PC-9 (cell line): ENCODE data around the gene AKAP13. TPM values are rescaled to one million over a fixed set of nuclear protein-coding genes. Genes with fewer than 3 reads are reported as not detected.
"Not testable (repeated sequence)": the region's sequence is repeated elsewhere in the genome, so short reads cannot be mapped to it uniquely, and the experiment has no call there.

ENCODE experiments used
- BruUV-seq: library from RNA; stranded (reverse); fragments of 400-500 nt; replicated peaks from 2 replicates; lab custom pipeline; 2021; lab: Mats Ljungman, UMichigan
- CTCF ChIA-PET: fragments of 300-600 bp; sonication (Branson Sonifier 250); formaldehyde crosslinking; loops from one replicate; lab custom pipeline; 2022; ENCODE audit warnings: antibody characterized with exemption; lab: Charles Lee
- POLR2A ChIA-PET: fragments of 300-600 bp; sonication (Branson Sonifier 250); formaldehyde crosslinking; loops from one replicate; lab custom pipeline; 2022; ENCODE audit warnings: antibody characterized with exemption; ENCODE audit not compliant: unreplicated experiment; lab: Charles Lee
- DNase-seq, 2 experiments: peaks; one replicate each; pipeline versions ENCODE4 v3.0.0 to v3.0.0-alpha.2; 2015 to 2022; ENCODE audit warnings: mixed read lengths in 1 of 2
- H2AFZ ChIP-seq: fragments of 200-600 bp; sonication (generic); 2 replicates; pipeline ENCODE4 v1.8.1; 2017; ENCODE audit warnings: antibody characterized with exemption
- H3F3A ChIP-seq: fragments of 200-600 bp; sonication (generic); 2 replicates; pipeline ENCODE4 v1.8.1; 2017; ENCODE audit warnings: antibody characterized with exemption, mild to moderate bottlenecking, low read depth; ENCODE audit not compliant: insufficient read depth
- H3K27ac ChIP-seq: fragments of 200-600 bp; sonication (generic); 2 replicates; pipeline ENCODE4 v1.6.1; 2016; ENCODE audit warnings: mixed run types
- H3K27me3 ChIP-seq: fragments of 200-600 bp; sonication (generic); 2 replicates; pipeline ENCODE4 v1.6.1; 2016; ENCODE audit warnings: low read depth, mixed run types; ENCODE audit not compliant: insufficient read depth
- H3K36me3 ChIP-seq: fragments of 200-600 bp; sonication (generic); 2 replicates; pipeline ENCODE4 v1.6.1; 2016; ENCODE audit warnings: low read depth, mixed run types
- H3K4me1 ChIP-seq: fragments of 200-600 bp; sonication (generic); replicated peaks from 2 replicates; pipeline ENCODE4 v1.6.1; 2016; ENCODE audit warnings: mixed run types; ENCODE audit not compliant: insufficient read depth
- H3K4me2 ChIP-seq: fragments of 200-600 bp; sonication (generic); 2 replicates; pipeline ENCODE4 v1.6.1; 2017; ENCODE audit warnings: mixed run types
- H3K4me3 ChIP-seq: fragments of 200-600 bp; sonication (generic); 2 replicates; pipeline ENCODE4 v1.6.1; 2016; ENCODE audit warnings: mixed run types
- H3K79me2 ChIP-seq: fragments of 200-600 bp; sonication (generic); 2 replicates; pipeline ENCODE4 v1.6.1; 2017; ENCODE audit warnings: low read depth, mixed run types
- H3K9me2 ChIP-seq: fragments of 200-600 bp; sonication (generic); 2 replicates; pipeline ENCODE4 v1.8.1; 2017; ENCODE audit warnings: mild to moderate bottlenecking; ENCODE audit not compliant: insufficient read depth
- H3K9me3 ChIP-seq: fragments of 200-600 bp; sonication (generic); 2 replicates; pipeline ENCODE4 v1.8.1; 2016; ENCODE audit warnings: low read depth; ENCODE audit not compliant: insufficient read depth
- H4K20me1 ChIP-seq: fragments of 200-600 bp; sonication (generic); 2 replicates; pipeline ENCODE4 v1.8.1; 2017; ENCODE audit not compliant: insufficient read depth
- CTCF ChIP-seq: fragments of 200-600 bp; sonication (generic); conservative IDR thresholded peaks from 2 replicates; pipeline ENCODE4 v1.6.1; 2017; ENCODE audit warnings: mixed run types, antibody characterized with exemption, mild to moderate bottlenecking, moderate library complexity
- EZH2 ChIP-seq: fragments of 200-600 bp; sonication (generic); IDR thresholded peaks from 2 replicates; pipeline ENCODE4 v1.8.0; 2017; ENCODE audit warnings: antibody characterized with exemption, low read depth
- intact Hi-C: fragments of 100-400 bp; cut with micrococcal nuclease; formaldehyde crosslinking; loops from one replicate; pipeline ENCODE4 v1.10.0; 2022; ENCODE audit not compliant: unreplicated experiment
- total RNA-seq: library from RNA; stranded (reverse); gene quantifications from 2 replicates; pipeline ENCODE4 v1.2.3, GENCODE V29; 2021

The AKAP13 gene
- total RNA-seq, 1 experiment from 2014 or later = 82.5 TPM

GRCh38 chr15:85340321-85340665, 40.1 kb upstream of the AKAP13 start:
- no peaks in the 10 kb centered on the region for H3K27me3 ChIP-seq
- H2AFZ ChIP-seq = no peak overlapping the region
- TF ChIP-seq EZH2 (no peak), CTCF (no peak)
- H3F3A ChIP-seq = peaks cover 28% of the 10 kb centered on the region
- no TSS peak for BruUV-seq
- no peaks in the 10 kb centered on the region for H3K9me2 ChIP-seq
- ChIA-PET POLR2A (no interaction called here), CTCF (no interaction called here)
- no peak overlapping the region for H3K4me2 ChIP-seq
- no peak overlapping the region for H3K27ac ChIP-seq
- H3K79me2 ChIP-seq = no peaks in the 10 kb centered on the region
- peaks cover 25% of the 10 kb centered on the region for H3K4me1 ChIP-seq
- no peaks in the 10 kb centered on the region for H3K9me3 ChIP-seq
- intact Hi-C loops = no loop called here
- no peak overlapping the region for H3K4me3 ChIP-seq
- no peak for DNase-seq
- no peaks in the 10 kb centered on the region for H4K20me1 ChIP-seq
- H3K36me3 ChIP-seq = no peaks in the 10 kb centered on the region

- peaks cover 31% of the 10 kb centered on the region for H3K4me1 ChIP-seq
- no peaks in the 10 kb centered on the region for H4K20me1 ChIP-seq
- H3K4me3 ChIP-seq = no peak overlapping the region
- H3K36me3 ChIP-seq = no peaks in the 10 kb centered on the region
- ChIA-PET POLR2A (no interaction called here), CTCF (no interaction called here)
- DNase-seq = no peak
- intact Hi-C loops = no loop called here
- no peaks in the 10 kb centered on the region for H3K79me2 ChIP-seq
- H3K4me2 ChIP-seq = no peak overlapping the region
- H2AFZ ChIP-seq = no peak overlapping the region
- no peaks in the 10 kb centered on the region for H3K9me3 ChIP-seq
- no peaks in the 10 kb centered on the region for H3K27me3 ChIP-seq
- no peaks in the 10 kb centered on the region for H3K9me2 ChIP-seq
- no peak for TF ChIP-seq CTCF
- no peak for TF ChIP-seq EZH2
- H3K27ac ChIP-seq = no peak overlapping the region
- peaks cover 32% of the 10 kb centered on the region for H3F3A ChIP-seq
- no TSS peak for BruUV-seq
Measured at GRCh38 chr15:85340852-85341251, 39.6 kb upstream of the AKAP13 start.

- peak overlapping the region; percentile 100 for H3K27ac ChIP-seq
- H3K9me2 ChIP-seq, H3K4me3 ChIP-seq, intact Hi-C loops, H3K27me3 ChIP-seq, BruUV-seq, CTCF ChIA-PET, H4K20me1 ChIP-seq, H2AFZ ChIP-seq, H3K79me2 ChIP-seq, POLR2A ChIA-PET, DNase-seq, H3K36me3 ChIP-seq, H3K4me2 ChIP-seq, H3K9me3 ChIP-seq: not testable (repeated sequence)
- peaks cover 44% of the 10 kb centered on the region for H3K4me1 ChIP-seq
- peaks cover 39% of the 10 kb centered on the region for H3F3A ChIP-seq
Measured at GRCh38 chr15:85342163-85342562, 38.2 kb upstream of the AKAP13 start.

- BruUV-seq, H4K20me1 ChIP-seq, H3K9me3 ChIP-seq, H3K36me3 ChIP-seq, H3K79me2 ChIP-seq, H3K9me2 ChIP-seq, H3K27me3 ChIP-seq, H2AFZ ChIP-seq, intact Hi-C loops: not testable (repeated sequence)
- peak overlapping the region; percentile 70 for H3K4me2 ChIP-seq
- peak overlapping the region; percentile 28; the same call in 1 of the 2 replicates for H3K4me3 ChIP-seq
- CTCF ChIA-PET = interaction anchor here (0.7 kb wide), 1 partner anchor 73 kb away, joined by 9 read pairs; no protein-coding TSS in a partner anchor
- POLR2A ChIA-PET = interaction anchor here (0.6 kb wide), 2 partner anchors 37 to 264 kb away, joined by 4 to 25 read pairs; partner anchors contain the start of gene AKAP13
- peaks cover 57% of the 10 kb centered on the region for H3K4me1 ChIP-seq
- peak overlapping the region; percentile 100 for H3K27ac ChIP-seq
- peaks cover 39% of the 10 kb centered on the region for H3F3A ChIP-seq
- DNase-seq = peak in 1 of 2 experiments; percentile 97
Measured at GRCh38 chr15:85343443-85343842, 37.0 kb upstream of the AKAP13 start.

GRCh38 chr15:85344241-85344640, 36.2 kb upstream of the AKAP13 start:
- CTCF ChIA-PET = interaction anchor here (0.7 kb wide), 1 partner anchor 771 kb away, joined by 5 read pairs; no protein-coding TSS in a partner anchor
- Histone ChIP-seq H3K4me1 (peaks cover 61% of the 10 kb centered on the region), H3K27ac (peak overlapping the region; percentile 100), H3F3A (peaks cover 39% of the 10 kb centered on the region), H3K4me2 (peak overlapping the region; percentile 70)
- H2AFZ ChIP-seq, H3K4me3 ChIP-seq, H3K36me3 ChIP-seq, H3K79me2 ChIP-seq, intact Hi-C loops, H3K9me2 ChIP-seq, H4K20me1 ChIP-seq, H3K9me3 ChIP-seq, H3K27me3 ChIP-seq, BruUV-seq: not testable (repeated sequence)
- DNase-seq = peak; percentile 22 to 75
- POLR2A ChIA-PET = interaction anchor here (0.6 to 0.7 kb wide), 2 partner anchors 35 to 263 kb away, joined by 3 to 14 read pairs; no protein-coding TSS in a partner anchor

GRCh38 chr15:85344653-85345114, 35.7 kb upstream of the AKAP13 start:
- Histone ChIP-seq H3K4me1 (peaks cover 61% of the 10 kb centered on the region), H3K4me2 (peak overlapping the region; percentile 78), H3K4me3 (peak overlapping the region; percentile 24; the same call in 1 of the 2 replicates), H3K27ac (peak overlapping the region; percentile 100), H3F3A (peaks cover 39% of the 10 kb centered on the region)
- H3K27me3 ChIP-seq, H3K9me3 ChIP-seq, H3K36me3 ChIP-seq, CTCF ChIA-PET, H4K20me1 ChIP-seq, intact Hi-C loops, H3K9me2 ChIP-seq, H3K79me2 ChIP-seq, H2AFZ ChIP-seq, BruUV-seq: not testable (repeated sequence)
- POLR2A ChIA-PET = interaction anchor here (0.6 to 0.7 kb wide), 3 partner anchors 13 to 263 kb away, joined by 3 to 14 read pairs (median 3); no protein-coding TSS in a partner anchor
- peak; percentile 74 to 93 for DNase-seq
